Stimulated activated CD4-positive, alpha-beta T cell treated with anti-CD3 and anti-CD28 coated beads, Interleukin-4, amount 100 ng/mL, for 4 hours (primary cell): ENCODE measurements around the gene MON1A.
A peak's percentile ranks its signal among the peaks of the same experiment; 100 is the strongest.
"Not testable (repeated sequence)": the region's sequence is repeated elsewhere in the genome, so short reads cannot be mapped to it uniquely, and the experiment has no call there.

Experiments used
- DNase-seq, 2 experiments: peaks; one replicate each; pipeline ENCODE4 v3.0.0-alpha.2; 2020

The MON1A gene

GRCh38 chr3:49916686-49917085 lies 12.9 kb downstream of the MON1A start:
- DNase-seq: no peak

DNA sequence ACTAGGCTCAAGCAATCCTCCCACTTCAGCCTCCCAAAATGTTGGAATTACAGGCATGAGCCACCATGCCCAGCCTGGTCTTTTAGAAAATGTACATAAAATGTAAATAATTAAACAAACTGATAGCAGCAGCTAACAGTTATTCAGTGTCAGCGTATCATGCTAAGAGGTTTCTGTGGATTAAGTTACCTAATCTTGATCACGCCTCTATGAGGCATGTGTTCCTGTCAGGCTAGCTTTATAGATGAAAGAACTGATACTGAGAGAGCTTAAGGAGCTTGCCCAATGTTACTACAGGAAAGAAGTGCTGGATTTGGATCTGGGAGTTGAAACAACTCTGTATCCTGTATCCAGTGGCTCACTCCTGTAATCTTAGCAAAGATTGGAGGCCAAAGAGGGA lies 14.7 kb downstream of the MON1A start:
- DNase-seq: no peak

GRCh38 chr3:49912881-49913281 lies 16.7 kb downstream of the MON1A start:
- no peak for DNase-seq

GRCh38 chr3:49911611-49912010 lies 18.0 kb downstream of the MON1A start:
- DNase-seq: no peak

DNA sequence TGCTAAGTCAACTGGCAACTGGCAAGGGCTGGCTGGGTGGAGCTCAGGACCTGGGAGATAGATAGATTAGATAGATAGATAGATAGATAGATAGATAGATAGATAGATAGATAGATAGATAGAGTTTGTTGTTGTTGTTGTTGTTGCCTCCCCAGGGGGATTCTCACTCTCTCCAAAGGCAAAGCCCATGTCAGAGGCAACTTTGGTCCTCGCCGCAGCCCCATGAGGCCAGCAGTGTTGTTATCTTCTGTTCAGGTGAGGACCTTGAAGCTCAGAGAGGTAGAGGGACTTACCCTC lies 18.5 kb downstream of the MON1A start:
- DNase-seq: no peak

GRCh38 chr3:49910409-49911123 lies 19.0 kb downstream of the MON1A start:
- DNase-seq: no peak

- no peak for DNase-seq
Measured at GRCh38 chr3:49908373-49909199, 21.0 kb downstream of the MON1A start.

DNA sequence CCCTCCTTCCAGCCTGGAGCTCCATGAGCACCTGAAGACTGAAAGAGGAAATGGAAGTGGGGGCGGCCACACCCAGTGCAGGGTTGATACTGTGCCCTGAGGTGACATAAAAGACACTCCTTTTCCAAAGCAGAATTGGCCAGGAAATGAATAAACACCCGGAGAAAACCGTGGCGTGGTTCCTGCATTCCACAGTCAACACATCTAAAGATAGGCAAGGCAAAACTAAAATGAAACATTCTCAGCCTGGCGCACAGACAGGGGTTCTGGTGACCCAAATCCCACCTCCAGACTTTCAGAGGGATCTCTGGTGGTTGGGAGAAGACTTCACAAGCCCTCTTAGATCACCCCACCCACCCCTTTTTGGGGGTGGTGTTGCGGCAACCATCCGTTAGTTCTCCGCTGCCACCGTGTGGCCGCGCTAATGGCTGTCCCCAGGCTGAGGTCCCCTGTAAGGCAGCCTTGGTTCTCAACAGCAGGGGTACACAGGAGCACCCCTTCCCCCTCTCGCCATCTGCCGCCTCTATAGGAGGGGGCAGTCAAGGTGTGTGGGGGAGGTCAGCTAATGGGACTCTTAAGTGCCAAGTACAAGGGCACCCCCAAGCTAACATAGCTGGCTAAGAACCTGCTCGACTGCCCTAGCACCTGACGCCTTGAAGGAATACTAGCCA lies 23.4 kb downstream of the MON1A start:
- peak; percentile 43 to 49 for DNase-seq

GRCh38 chr3:49904448-49904847 lies 25.2 kb downstream of the MON1A start:
- DNase-seq: not testable (repeated sequence)

- DNase-seq: peak; percentile 69 to 83
Measured at GRCh38 chr3:49903451-49904424, 25.9 kb downstream of the MON1A start, which contains the start of gene MST1R. Gene MST1R, minus strand, starts transcription at chr3:49903873. Its CDS starts 264 bp downstream, at chr3:49903609.

GRCh38 chr3:49902511-49903345 lies 26.9 kb downstream of the MON1A start:
- no peak for DNase-seq

DNA sequence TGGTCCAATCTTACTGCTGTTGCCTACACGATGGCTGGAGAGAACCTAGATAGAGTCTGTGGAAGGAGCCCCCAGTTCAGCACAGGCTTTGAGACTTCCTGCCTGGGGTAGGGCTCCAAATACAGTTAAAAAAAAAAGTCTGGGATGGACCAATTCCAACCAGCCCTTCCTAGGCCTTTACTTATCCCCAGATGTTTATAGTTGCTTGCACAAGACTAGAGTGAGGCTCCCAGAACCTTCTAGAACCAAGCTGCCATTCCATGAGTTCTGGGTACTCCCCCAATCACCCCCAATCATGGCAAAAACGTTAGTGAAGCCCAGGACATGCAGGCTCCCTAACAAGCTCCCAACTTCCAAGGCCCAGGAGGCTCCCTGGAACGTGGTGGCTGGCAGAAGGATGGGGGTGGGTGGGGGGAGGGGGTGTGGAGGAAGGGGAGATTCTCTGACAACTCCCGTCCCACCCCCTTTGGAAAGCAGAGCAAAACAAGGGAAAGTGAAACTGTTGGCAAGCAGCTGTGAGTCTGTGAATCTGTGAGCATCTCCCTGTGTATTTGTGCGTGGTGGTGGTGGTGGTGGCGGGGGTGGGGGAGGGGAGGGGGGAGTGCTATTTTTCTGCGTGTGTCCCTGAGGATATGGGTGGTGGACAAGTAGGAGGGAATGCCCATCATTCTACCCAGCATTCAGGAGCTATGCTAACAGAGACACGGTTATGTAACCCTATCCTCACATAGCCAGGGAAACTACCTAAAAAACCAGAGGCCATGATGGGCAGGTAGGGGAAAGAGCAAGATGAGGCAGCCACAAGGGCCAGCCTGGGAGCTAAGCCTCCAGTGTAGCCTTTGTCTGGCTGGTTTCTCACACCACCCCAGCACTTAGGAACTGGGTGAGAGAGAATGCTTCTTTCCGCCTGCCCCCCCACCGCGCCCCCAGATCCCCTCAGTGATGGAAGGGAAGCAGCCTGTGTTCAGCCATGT lies 28.0 kb downstream of the MON1A start:
- DNase-seq: no peak

DNA sequence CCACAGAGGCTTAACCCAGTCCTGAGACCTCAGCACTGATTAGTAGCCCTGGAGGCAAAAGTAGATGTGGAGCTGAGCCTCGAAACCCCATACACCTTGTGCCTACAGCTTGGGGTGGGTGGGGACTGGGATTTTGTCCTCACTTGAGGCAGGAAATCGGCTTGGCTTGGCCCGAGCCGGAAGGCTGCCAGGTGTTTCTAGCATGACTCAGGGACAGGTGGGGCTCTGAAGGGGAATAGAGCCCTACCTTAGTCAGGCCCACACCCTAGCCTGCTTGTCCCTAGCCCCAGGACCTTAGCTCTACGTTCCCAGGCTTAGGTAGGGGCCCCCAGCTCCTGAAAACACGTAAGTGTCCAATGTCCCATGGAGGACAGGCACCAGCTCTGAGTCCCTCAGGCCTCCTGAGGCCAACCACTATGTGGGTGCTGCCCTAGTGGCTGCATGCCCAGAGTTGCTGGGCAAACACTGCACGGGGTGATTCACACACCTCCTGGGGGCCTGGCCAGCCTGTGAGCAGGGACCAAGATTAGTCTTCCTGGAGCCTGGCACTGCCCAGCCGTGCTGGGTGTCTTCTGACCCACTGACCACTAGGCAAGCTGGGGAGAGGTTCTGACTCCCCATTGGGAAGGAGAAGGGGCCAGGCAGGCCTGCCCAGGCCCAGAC lies 29.0 kb downstream of the MON1A start:
- DNase-seq: no peak

- no peak for DNase-seq
Measured at GRCh38 chr3:49899815-49900214, 29.8 kb downstream of the MON1A start.

DNA sequence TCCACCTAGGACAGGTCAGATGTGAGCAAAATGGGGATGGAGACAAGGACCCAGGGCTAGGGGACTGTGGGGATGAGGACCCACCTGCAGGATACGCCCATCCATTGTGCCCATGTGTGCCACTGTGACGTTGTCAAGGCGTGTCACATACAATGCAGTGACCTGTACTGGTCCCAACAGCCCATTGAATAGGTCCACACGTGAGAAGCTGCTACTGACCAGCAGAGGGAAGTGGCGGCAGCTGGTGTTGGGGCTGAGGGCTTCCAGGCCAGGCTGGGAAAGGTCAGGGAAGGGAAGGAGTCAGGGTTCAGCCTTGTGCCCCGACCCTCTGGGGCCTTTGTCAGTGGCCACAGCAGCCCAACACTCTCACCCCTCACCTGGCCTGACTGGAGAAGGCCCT lies 30.6 kb downstream of the MON1A start:
- DNase-seq: no peak

- DNase-seq: no peak
Measured at GRCh38 chr3:49896345-49896744, 33.3 kb downstream of the MON1A start.

DNA sequence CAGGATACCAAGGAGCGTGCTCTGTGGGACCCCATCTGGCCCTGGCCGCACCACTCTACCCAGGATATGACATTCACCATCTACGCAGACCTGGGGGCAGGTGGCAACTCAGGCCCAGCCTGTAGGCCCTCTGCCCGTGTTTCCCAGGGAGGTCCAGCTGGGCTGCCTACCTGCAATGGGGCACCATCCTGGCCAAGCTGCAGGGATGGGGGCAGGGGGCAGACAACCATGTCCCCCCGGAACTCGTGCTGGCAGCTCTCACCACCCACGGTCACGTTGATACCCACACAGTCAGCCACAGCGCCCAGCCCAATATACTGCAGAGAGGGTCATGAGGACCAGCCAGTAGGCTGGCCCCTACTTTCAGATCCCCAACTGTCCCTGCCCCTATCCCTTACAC lies 33.8 kb downstream of the MON1A start:
- DNase-seq: no peak

DNA sequence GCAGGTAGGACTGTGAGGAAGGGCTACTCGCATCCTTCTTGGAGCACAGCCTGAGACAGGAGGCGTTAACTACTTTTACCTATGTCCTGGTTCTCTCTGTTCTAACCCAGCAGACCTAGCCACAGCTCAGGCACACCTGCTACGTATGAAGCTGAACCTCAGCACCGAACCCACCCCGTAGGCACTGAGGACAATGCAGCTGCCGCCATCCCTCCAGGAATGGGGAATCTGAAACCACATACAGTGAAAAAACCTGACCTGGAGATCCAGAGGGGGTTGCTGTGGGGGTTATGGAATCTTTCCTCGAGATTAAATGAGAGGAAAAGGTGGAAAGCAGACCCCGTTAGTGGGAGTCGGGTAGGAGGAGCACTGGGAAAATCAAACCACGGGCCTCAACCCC lies 40.3 kb downstream of the MON1A start:
- DNase-seq: no peak

- no peak for DNase-seq
Measured at GRCh38 chr3:49886922-49887265, 42.7 kb downstream of the MON1A start.

DNA sequence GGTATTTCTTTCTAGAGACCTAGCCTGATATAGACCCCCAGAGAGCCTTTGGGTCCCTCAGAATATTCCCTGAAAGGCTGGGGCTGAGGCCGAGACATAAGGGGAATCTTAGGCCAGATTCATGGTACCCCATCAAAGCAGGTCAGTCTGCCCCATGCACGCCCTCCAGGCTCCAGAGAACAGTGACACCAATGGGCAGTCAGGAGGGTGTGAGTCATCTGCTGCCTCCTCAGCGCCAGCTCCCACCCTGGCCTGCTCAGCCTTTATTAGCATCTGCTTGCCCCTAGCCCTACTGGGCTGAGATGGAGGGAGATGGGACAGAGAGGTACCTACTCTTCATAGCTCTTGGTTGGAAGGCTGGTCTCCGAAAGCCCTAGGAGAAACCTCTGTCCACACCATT lies 45.6 kb downstream of the MON1A start:
- no peak for DNase-seq
